Tibial nerve (tissue), 4 donors: ENCODE measurements around the gene HMGCL.

Experiments
- CTCF ChIP-seq, 5 experiments: fragments of 200-600 bp in 3 of 5; fragments of 450-650 bp in 2 of 5; sonication (generic) in 3 of 5; IDR thresholded peaks; one replicate each; pipeline ENCODE4 v1.5.1; 2016 to 2019; ENCODE audit warnings: antibody characterized with exemption in 5 of 5, mild to moderate bottlenecking in 3 of 5, moderate library complexity in 2 of 5
- EP300 ChIP-seq, 2 donors: sonication (generic); formaldehyde crosslinking; IDR thresholded peaks; one replicate each; pipeline ENCODE4 v1.6.1; 2017; ENCODE audit warnings: antibody characterized with exemption in 2 of 2, mild to moderate bottlenecking in 1 of 2
- POLR2A ChIP-seq, 2 donors: fragments of 450-650 bp; IDR thresholded peaks; one replicate each; pipeline ENCODE4 v1.6.1; 2017; ENCODE audit warnings: antibody characterized with exemption in 2 of 2, mild to moderate bottlenecking in 2 of 2, moderate library complexity in 2 of 2

GRCh38 chr1:23776217-23776616, 49.0 kb downstream of the HMGCL start:
- TF ChIP-seq EP300 (IDR thresholded peaks at IDR 0.05) (no peak), CTCF (IDR thresholded peaks at IDR 0.05) (no peak), POLR2A (IDR thresholded peaks at IDR 0.05) (no peak)
